Type B pancreatic cell (in vitro differentiated cells): ENCODE data around the gene TEX11. TPM values are rescaled to one million over a fixed set of nuclear protein-coding genes. Genes with fewer than 3 reads are reported as not detected.
A peak's percentile ranks its signal among the peaks of the same experiment; 100 is the strongest.
"Not testable (repeated sequence)": the region's sequence is repeated elsewhere in the genome, so short reads cannot be mapped to it uniquely, and the experiment has no call there.

Experiments used
- DNase-seq: peaks from one replicate; pipeline ENCODE4 v3.0.0; 2021; ENCODE audit warnings: mixed read lengths; ENCODE audit not compliant: unreplicated experiment; ENCODE audit errors: extremely low spot score
- H3K27ac Mint-ChIP-seq: 2 replicates; pipeline ENCODE4 v1.8.0; 2021; ENCODE audit warnings: mild to moderate bottlenecking, mixed read lengths
- H3K27me3 Mint-ChIP-seq: 2 replicates; pipeline ENCODE4 v1.8.0; 2021; ENCODE audit warnings: mixed read lengths
- H3K36me3 Mint-ChIP-seq: 2 replicates; pipeline ENCODE4 v1.8.0; 2021; ENCODE audit warnings: mixed read lengths
- H3K4me1 Mint-ChIP-seq: one replicate; pipeline ENCODE4 v1.8.0; 2021; ENCODE audit warnings: mixed read lengths; ENCODE audit not compliant: unreplicated experiment
- H3K4me3 Mint-ChIP-seq: 2 replicates; pipeline ENCODE4 v1.8.0; 2021; ENCODE audit warnings: mild to moderate bottlenecking, mixed read lengths
- H3K9me3 Mint-ChIP-seq: 2 replicates; pipeline ENCODE4 v1.8.0; 2021; ENCODE audit warnings: mixed read lengths
- CTCF ChIP-seq: fragments of 200-600 bp; sonication (generic); conservative IDR thresholded peaks from 2 replicates; pipeline ENCODE4 v1.5.0; 2021; ENCODE audit warnings: antibody characterized with exemption, mild to moderate bottlenecking
- total RNA-seq: library from RNA; stranded (reverse); gene quantifications from 2 replicates; pipeline ENCODE4 v1.2.1, GENCODE V29; 2021; ENCODE audit warnings: low replicate concordance

The TEX11 gene
- total RNA-seq, 1 donor from 2014 or later, result not detected

GRCh38 chrX:70774223-70774622 is 134.3 kb downstream of the TEX11 start:
- Mint-ChIP-seq H3K36me3 (no peaks in the 10 kb centered on the region), H3K4me1 (no peaks in the 10 kb centered on the region), H3K9me3 (no peaks in the 10 kb centered on the region), H3K27me3 (no peaks in the 10 kb centered on the region), H3K4me3 (no peak overlapping the region), H3K27ac (no peak overlapping the region)
- DNase-seq, result no peak
- TF ChIP-seq CTCF, result no peak

- Mint-ChIP-seq H3K4me1 (no peaks in the 10 kb centered on the region), H3K4me3 (no peak overlapping the region), H3K36me3 (no peaks in the 10 kb centered on the region), H3K27me3 (no peaks in the 10 kb centered on the region), H3K27ac (no peak overlapping the region), H3K9me3 (no peaks in the 10 kb centered on the region)
- peak; percentile 78 for TF ChIP-seq CTCF
- no peak for DNase-seq
Measured at GRCh38 chrX:70769659-70770227, 138.8 kb downstream of the TEX11 start.

- Mint-ChIP-seq H3K9me3 (no peaks in the 10 kb centered on the region), H3K4me3 (no peak overlapping the region), H3K36me3 (no peaks in the 10 kb centered on the region), H3K27me3 (no peaks in the 10 kb centered on the region), H3K27ac (no peak overlapping the region), H3K4me1 (no peaks in the 10 kb centered on the region)
- DNase-seq, result no peak
- TF ChIP-seq CTCF, result no peak
Measured at GRCh38 chrX:70762285-70762684, 146.2 kb downstream of the TEX11 start.

- no peak overlapping the region for H3K4me3 Mint-ChIP-seq
- H3K9me3 Mint-ChIP-seq, result no peaks in the 10 kb centered on the region
- DNase-seq, result no peak
Measured at GRCh38 chrX:70755850-70756249, 152.7 kb downstream of the TEX11 start.

GRCh38 chrX:70754169-70754848 is 154.2 kb downstream of the TEX11 start:
- no peaks in the 10 kb centered on the region for H3K36me3 Mint-ChIP-seq
- no peak overlapping the region for H3K27ac Mint-ChIP-seq
- no peaks in the 10 kb centered on the region for H3K9me3 Mint-ChIP-seq
- H3K27me3 Mint-ChIP-seq, result no peaks in the 10 kb centered on the region
- no peak for TF ChIP-seq CTCF
- DNase-seq, result no peak
- H3K4me3 Mint-ChIP-seq, result no peak overlapping the region
- no peaks in the 10 kb centered on the region for H3K4me1 Mint-ChIP-seq

More at GRCh38 chrX:70755850-70756249, 152.7 kb downstream of the TEX11 start:
- Mint-ChIP-seq H3K36me3 (no peaks in the 10 kb centered on the region), H3K27me3 (no peaks in the 10 kb centered on the region), H3K4me1 (no peaks in the 10 kb centered on the region), H3K27ac (no peak overlapping the region)
- TF ChIP-seq CTCF, result no peak

- not testable (repeated sequence) for H3K4me1 Mint-ChIP-seq, H3K27me3 Mint-ChIP-seq, H3K9me3 Mint-ChIP-seq, H3K36me3 Mint-ChIP-seq, H3K4me3 Mint-ChIP-seq, DNase-seq, H3K27ac Mint-ChIP-seq
Measured at GRCh38 chrX:70733774-70734173, 174.7 kb downstream of the TEX11 start.

- H3K27me3 Mint-ChIP-seq, H3K4me3 Mint-ChIP-seq, H3K27ac Mint-ChIP-seq, DNase-seq, H3K9me3 Mint-ChIP-seq, H3K4me1 Mint-ChIP-seq, H3K36me3 Mint-ChIP-seq: not testable (repeated sequence)
Measured at GRCh38 chrX:70727961-70728360, 180.6 kb downstream of the TEX11 start.
